Measurements from ENCODE around the gene ELF2. TPM values are rescaled to one million over a fixed set of nuclear protein-coding genes. Genes with fewer than 3 reads are reported as not detected.

The ELF2 gene
- total and polyA plus RNA-seq, 2 of the 8 experiments (the other 6 are each of a cell fraction or from before 2014, with no cell fraction given), result 21.1 to 44.3 TPM

DNA sequence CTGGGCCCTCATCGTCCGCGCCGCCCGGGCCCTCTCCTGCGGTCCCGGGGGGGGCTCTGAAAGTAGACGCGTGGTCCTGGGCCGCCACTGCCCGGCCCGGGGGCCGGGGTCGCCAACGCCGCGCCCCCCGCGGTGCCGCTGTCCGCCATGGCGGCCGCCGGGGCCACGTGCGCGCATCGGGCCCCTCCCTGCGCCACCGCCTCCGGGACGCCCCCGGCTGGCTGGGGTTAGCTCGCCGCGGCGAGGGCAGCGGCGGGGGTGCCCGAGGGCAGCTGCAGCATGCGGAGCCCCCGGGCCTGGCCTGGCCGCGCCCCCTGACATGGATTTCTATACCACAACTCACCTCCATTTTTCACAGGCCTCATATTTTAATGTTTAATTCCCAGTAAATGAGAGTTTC lies 61.8 kb downstream of the ELF2 start:
- H3K14ac ChIP-seq (ENCODE audit: insufficient read length), result no peak overlapping the region
- TF ChIP-seq RBBP5 (IDR thresholded peaks at IDR 0.05; ENCODE audit: borderline replicate concordance, low read depth, low read length), result no peak
- TF ChIP-seq SRF (IDR thresholded peaks at IDR 0.05; ENCODE audit: low read depth, low read length), result no peak
- no peak for TF ChIP-seq POLR2A (IDR thresholded peaks at IDR 0.05; ENCODE audit: control extremely low read depth in 1 of 2, low read depth in 2 of 2, low read length in 2 of 2)

More for the DNA sequence above, 61.8 kb downstream of the ELF2 start:
- no peak overlapping the region for H3K9ac ChIP-seq (replicated peaks in 1 of 4; ENCODE audit: extremely low read depth in 1 of 4, low read depth in 3 of 4, low read length in 3 of 4)
- H3K79me1 ChIP-seq (ENCODE audit: low read depth, low read length), result no peaks in the 10 kb centered on the region
- H3K23ac ChIP-seq (ENCODE audit: insufficient read length), result no peak overlapping the region
- no peak overlapping the region for H3K4me3 ChIP-seq (ENCODE audit: extremely low read depth in 1 of 4, insufficient read depth in 2 of 4, low read depth in 3 of 4, low read length in 4 of 4)
- no peak overlapping the region for H2BK15ac ChIP-seq (ENCODE audit: low read length)
- H2BK12ac ChIP-seq (ENCODE audit: low read depth, low read length), result no peak overlapping the region
- H3K23me2 ChIP-seq (ENCODE audit: low read depth, low read length), result no peaks in the 10 kb centered on the region
- FAIRE-seq, result no peak
- H2BK120ac ChIP-seq (replicated peaks; ENCODE audit: low read depth, low read length), result no peak overlapping the region
- no peaks in the 10 kb centered on the region for H3K9me3 ChIP-seq (ENCODE audit: insufficient read depth in 2 of 2, low read depth in 1 of 2, low read length in 1 of 2)
- no peaks in the 10 kb centered on the region for H3K27me3 ChIP-seq (replicated peaks in 1 of 4; ENCODE audit: control insufficient read depth in 3 of 4, extremely low read depth in 1 of 4, insufficient read depth in 3 of 4, low read length in 3 of 4)
- H3K56ac ChIP-seq (replicated peaks; ENCODE audit: insufficient read length, low read depth, low read length), result no peak overlapping the region
- no peak overlapping the region for H3K4me2 ChIP-seq (ENCODE audit: insufficient read depth in 1 of 2, low read depth in 2 of 2, low read length in 2 of 2)
- H2BK20ac ChIP-seq (ENCODE audit: low read length), result no peak overlapping the region
- H3K4ac ChIP-seq (replicated peaks; ENCODE audit: insufficient read length, low read depth, low read length), result no peak overlapping the region
- H2AFZ ChIP-seq (ENCODE audit: low read length), result no peak overlapping the region
- DNase-seq (ENCODE audit: low read depth in 1 of 2, low spot score in 2 of 2), result no peak
- 98% methylated on average over 28 of the region's 44 CpGs; no CpG with 5 or more reads in 1 of the 2 experiments for WGBS, 2 experiments (ENCODE audit: extremely low coverage in 1 of 2, insufficient coverage in 1 of 2, insufficient read length in 1 of 2, insufficient replicate concordance in 2 of 2, low coverage in 1 of 2, low lambda C conversion rate in 2 of 2, missing lambda C conversion rate in 1 of 2)
- H4K20me1 ChIP-seq (replicated peaks in 1 of 2; ENCODE audit: control insufficient read depth in 1 of 2, insufficient read depth in 2 of 2, low read length in 2 of 2), result peaks cover 0 to 3% of the 10 kb centered on the region in 2 experiments
- H4K8ac ChIP-seq (ENCODE audit: extremely low read depth, insufficient read depth, low read length), result no peak overlapping the region
- H4K91ac ChIP-seq (replicated peaks; ENCODE audit: insufficient read length, low read length), result no peak overlapping the region
- H3K27ac ChIP-seq (ENCODE audit: low read depth, low read length), result no peak overlapping the region
- no peaks in the 10 kb centered on the region for H3K79me2 ChIP-seq (ENCODE audit: control insufficient read depth in 1 of 2, insufficient read depth in 2 of 2, low read length in 2 of 2)
- ChIA-PET POLR2A (ENCODE audit: partially characterized antibody) (no interaction called here), CTCF (ENCODE audit: partially characterized antibody) (no interaction called here)
- peaks cover 0 to 11% (median 2%) of the 10 kb centered on the region in 4 experiments; a peak in 2 of 8 replicates for H3K36me3 ChIP-seq (ENCODE audit: control insufficient read depth in 2 of 4, insufficient read depth in 4 of 4, low read length in 3 of 4)
- no peak overlapping the region for H2BK5ac ChIP-seq (ENCODE audit: low read depth, low read length)
- no peak overlapping the region for H3K18ac ChIP-seq (ENCODE audit: extremely low read depth, low read length)
- no peak overlapping the region for H4K5ac ChIP-seq (ENCODE audit: insufficient read length, low read depth, low read length)
- H2AK5ac ChIP-seq (ENCODE audit: low read depth, low read length), result no peak overlapping the region
- peaks cover 0 to 3% (median 1%) of the 10 kb centered on the region in 4 experiments; a peak in 1 of 7 replicates for H3K4me1 ChIP-seq (replicated peaks in 1 of 4; ENCODE audit: control insufficient read depth in 3 of 4, insufficient read depth in 4 of 4, low read length in 3 of 4)
